HG03457 (cell line): ENCODE data around the gene GTPBP4.

ENCODE experiments used
- ATAC-seq: cut with Tn5 transposase; IDR thresholded peaks from one replicate; pipeline ENCODE4 v1.9.1; 2021; ENCODE audit warnings: moderate number of reproducible peaks; ENCODE audit not compliant: unreplicated experiment

The GTPBP4 gene

GRCh38 chr10:966466-967235, 21.6 kb upstream of the GTPBP4 start:
- ATAC-seq = no peak

GRCh38 chr10:968546-969199, 19.6 kb upstream of the GTPBP4 start:
- no peak for ATAC-seq

GRCh38 chr10:969473-970150, 18.6 kb upstream of the GTPBP4 start:
- ATAC-seq = no peak

GRCh38 chr10:970311-971149, 17.7 kb upstream of the GTPBP4 start:
- ATAC-seq = no peak

GRCh38 chr10:971150-971542, 17.1 kb upstream of the GTPBP4 start:
- no peak for ATAC-seq

- ATAC-seq = no peak
These were observed 16.6 kb upstream of the GTPBP4 start for GRCh38 chr10:971613-972012.

- no peak for ATAC-seq
These were observed 15.5 kb upstream of the GTPBP4 start for GRCh38 chr10:972763-973162.

GRCh38 chr10:974038-974784, 14.0 kb upstream of the GTPBP4 start:
- ATAC-seq = no peak

- no peak for ATAC-seq
These were observed 13.5 kb upstream of the GTPBP4 start for GRCh38 chr10:974785-975074.

- no peak for ATAC-seq
These were observed 11.9 kb upstream of the GTPBP4 start for GRCh38 chr10:976316-976715.

- no peak for ATAC-seq
These were observed 9.3 kb upstream of the GTPBP4 start for GRCh38 chr10:978826-979421.

GRCh38 chr10:980468-981093, 7.7 kb upstream of the GTPBP4 start:
- ATAC-seq = no peak

- ATAC-seq = no peak
These were observed 4.8 kb upstream of the GTPBP4 start for GRCh38 chr10:983401-983800.

- no peak for ATAC-seq
These were observed 4.1 kb upstream of the GTPBP4 start for GRCh38 chr10:983971-984655.

GRCh38 chr10:985361-985760, 2.9 kb upstream of the GTPBP4 start:
- ATAC-seq = no peak

GRCh38 chr10:986137-986825, 2.0 kb upstream of the GTPBP4 start:
- no peak for ATAC-seq

- ATAC-seq = no peak
These were observed 1.2 kb upstream of the GTPBP4 start for GRCh38 chr10:986881-987619.

- ATAC-seq = no peak
These were observed 689 bp upstream of the GTPBP4 start for GRCh38 chr10:987620-987869.
